AG04449 (cell line): Measurements from ENCODE around the gene MCM7.

Source experiments
- CTCF ChIA-PET: fragments of 350-600 bp; formaldehyde crosslinking; extraction: SDS; loops from one replicate; lab custom pipeline; 2021; ENCODE audit warnings: antibody characterized with exemption; lab: Yijun Ruan, JAX
- POLR2A ChIA-PET: fragments of 400-600, 350-600 bp; formaldehyde crosslinking; extraction: SDS; loops from one replicate; lab custom pipeline; 2020; ENCODE audit warnings: antibody characterized with exemption, inconsistent platforms; lab: Yijun Ruan, JAX
- DNase-seq: peaks from one replicate; pipeline ENCODE4 v3.0.0-alpha.2; 2010; ENCODE audit warnings: low read depth, low spot score
- H3K4me3 ChIP-seq: 2 replicates; pipeline ENCODE4 v1.5.1; 2011; ENCODE audit warnings: low read depth, mild to moderate bottlenecking, control low read depth, low read length
- CTCF ChIP-seq: IDR thresholded peaks from one replicate; pipeline ENCODE4 v1.5.1; 2011; ENCODE audit warnings: mild to moderate bottlenecking, moderate library complexity, low read length, control low read depth, inconsistent platforms; ENCODE audit not compliant: insufficient read depth; ENCODE audit errors: missing control alignments

MCM7 gene

GRCh38 chr7:100124301-100125230 is 23.4 kb upstream of the MCM7 start:
- DNase-seq: no peak
- no peak for TF ChIP-seq CTCF
- POLR2A ChIA-PET: interaction anchor here (2.1 kb wide), 1 partner anchor 23 kb away, joined by 5 read pairs; the partner anchor contains the start of genes AP4M1 and MCM7
- no peak overlapping the region for H3K4me3 ChIP-seq
- CTCF ChIA-PET: interaction anchor here (0.8 to 1.5 kb wide), 3 partner anchors 9 to 132 kb away, joined by 3 to 8 read pairs (median 3); no protein-coding TSS in a partner anchor

GRCh38 chr7:100122568-100122967 is 21.4 kb upstream of the MCM7 start:
- no peak overlapping the region for H3K4me3 ChIP-seq
- no peak for TF ChIP-seq CTCF
- no peak for DNase-seq
- POLR2A ChIA-PET: no interaction called here
- CTCF ChIA-PET: interaction anchor here (1.2 to 1.8 kb wide), 2 partner anchors 8 to 10 kb away, joined by 6 to 7 read pairs; no protein-coding TSS in a partner anchor

GRCh38 chr7:100122067-100122466 is 20.9 kb upstream of the MCM7 start:
- no peak for TF ChIP-seq CTCF
- ChIA-PET CTCF (interaction anchor here (1.2 to 2.7 kb wide), 3 partner anchors 8 to 11 kb away, joined by 6 to 23 read pairs (median 7); no protein-coding TSS in a partner anchor), POLR2A (no interaction called here)
- no peak overlapping the region for H3K4me3 ChIP-seq
- DNase-seq: no peak

GRCh38 chr7:100120733-100121036 is 19.5 kb upstream of the MCM7 start:
- ChIA-PET CTCF (interaction anchor here (0.5 to 2.7 kb wide), 4 partner anchors 9 to 127 kb away, joined by 3 to 23 read pairs (median 6); partner anchors contain the start of genes AP4M1 and MCM7), POLR2A (interaction anchor here (1.1 kb wide), 1 partner anchor 20 kb away, joined by 4 read pairs; the partner anchor contains the start of genes AP4M1 and MCM7)
- no peak for DNase-seq
- peak overlapping the region; percentile 95 for H3K4me3 ChIP-seq
- no peak for TF ChIP-seq CTCF

- H3K4me3 ChIP-seq: peak overlapping the region; percentile 95
- POLR2A ChIA-PET: interaction anchor here (0.6 kb wide), 1 partner anchor 1010 kb away, joined by 4 read pairs; no protein-coding TSS in a partner anchor
- CTCF ChIA-PET: interaction anchor here (1.6 to 2.7 kb wide), 2 partner anchors 10 to 12 kb away, joined by 9 to 23 read pairs; no protein-coding TSS in a partner anchor
- no peak for DNase-seq
- TF ChIP-seq CTCF: no peak
Observed at GRCh38 chr7:100119970-100120732, 19.0 kb upstream of the MCM7 start.
